ENCODE measurements around the gene PER3. TPM values are rescaled to one million over a fixed set of nuclear protein-coding genes. Genes with fewer than 3 reads are reported as not detected.
A peak's percentile ranks its signal among the peaks of the same experiment; 100 is the strongest.

The PER3 gene
- total RNA-seq, 2 experiments from 2014 or later, result 2.1 to 2.4 TPM

GRCh38 chr1:7754234-7754633 lies 29.9 kb upstream of the PER3 start:
- ATAC-seq (no peak), DNase-seq (no peak)
- TF ChIP-seq CTCF (IDR thresholded peaks at IDR 0.05), result no peak
- H3K4me1 Mint-ChIP-seq (ENCODE audit: low read depth), result peaks cover 29% of the 10 kb centered on the region
- intact Hi-C loops (cut with micrococcal nuclease), result no loop called here
- H3K27me3 Mint-ChIP-seq, result peaks cover 10% of the 10 kb centered on the region
- peak overlapping the region; percentile 25 for H3K27ac Mint-ChIP-seq
- no peaks in the 10 kb centered on the region for H3K36me3 Mint-ChIP-seq (ENCODE audit: low read depth)
- ChIA-PET CTCF (interaction anchor here (1.3 to 11.4 kb wide), 10 partner anchors 8 to 149 kb away, joined by 4 to 589 read pairs (median 20); no protein-coding TSS in a partner anchor), POLR2A (no interaction called here)
- H3K4me3 Mint-ChIP-seq, result peak overlapping the region; percentile 20
- no peaks in the 10 kb centered on the region for H3K9me3 Mint-ChIP-seq

- no peak for ATAC-seq
- intact Hi-C loops (cut with micrococcal nuclease), result no loop called here
Observed at GRCh38 chr1:7755448-7755847, 28.6 kb upstream of the PER3 start.

GRCh38 chr1:7760245-7760644 lies 23.8 kb upstream of the PER3 start:
- TF ChIP-seq CTCF (IDR thresholded peaks at IDR 0.05), result no peak
- no peak for ATAC-seq
- Mint-ChIP-seq H3K4me3 (no peak overlapping the region), H3K36me3 (ENCODE audit: low read depth) (no peaks in the 10 kb centered on the region), H3K4me1 (ENCODE audit: low read depth) (no peaks in the 10 kb centered on the region), H3K27me3 (peaks cover 2% of the 10 kb centered on the region), H3K9me3 (no peaks in the 10 kb centered on the region), H3K27ac (no peak overlapping the region)
- CTCF ChIA-PET, result interaction anchor here (1.2 to 8.4 kb wide), 3 partner anchors 7 to 92 kb away, joined by 3 to 57 read pairs (median 47); no protein-coding TSS in a partner anchor
- POLR2A ChIA-PET, result interaction anchor here (1.2 kb wide), 1 partner anchor 22 kb away, joined by 4 read pairs; no protein-coding TSS in a partner anchor
- intact Hi-C loops (cut with micrococcal nuclease), result no loop called here
- no peak for DNase-seq

More at GRCh38 chr1:7755448-7755847, 28.6 kb upstream of the PER3 start:
- no peaks in the 10 kb centered on the region for H3K36me3 Mint-ChIP-seq (ENCODE audit: low read depth)
- H3K9me3 Mint-ChIP-seq, result no peaks in the 10 kb centered on the region
- peaks cover 10% of the 10 kb centered on the region for H3K27me3 Mint-ChIP-seq
- H3K4me1 Mint-ChIP-seq (ENCODE audit: low read depth), result peaks cover 29% of the 10 kb centered on the region
- ChIA-PET POLR2A (interaction anchor here (0.5 to 0.7 kb wide), 2 partner anchors 67 to 1754 kb away, joined by 3 read pairs; no protein-coding TSS in a partner anchor), CTCF (interaction anchor here (1.1 to 11.4 kb wide), 3 partner anchors 11 to 82 kb away, joined by 3 to 589 read pairs (median 4); no protein-coding TSS in a partner anchor)
- TF ChIP-seq CTCF (IDR thresholded peaks at IDR 0.05), result peak; percentile 29
- DNase-seq, result no peak
- H3K27ac Mint-ChIP-seq, result no peak overlapping the region
- no peak overlapping the region for H3K4me3 Mint-ChIP-seq

- Mint-ChIP-seq H3K4me1 (ENCODE audit: low read depth) (no peaks in the 10 kb centered on the region), H3K9me3 (no peaks in the 10 kb centered on the region), H3K36me3 (ENCODE audit: low read depth) (no peaks in the 10 kb centered on the region), H3K27ac (no peak overlapping the region), H3K4me3 (no peak overlapping the region), H3K27me3 (peaks cover 3% of the 10 kb centered on the region)
- intact Hi-C loops (cut with micrococcal nuclease), result no loop called here
- ATAC-seq, result no peak
- CTCF ChIA-PET, result interaction anchor here (1.2 to 8.4 kb wide), 3 partner anchors 8 to 93 kb away, joined by 3 to 57 read pairs (median 47); no protein-coding TSS in a partner anchor
- no peak for DNase-seq
- POLR2A ChIA-PET, result interaction anchor here (0.6 to 1.2 kb wide), 2 partner anchors 21 to 200 kb away, joined by 4 read pairs; no protein-coding TSS in a partner anchor
- no peak for TF ChIP-seq CTCF (IDR thresholded peaks at IDR 0.05)
Observed at GRCh38 chr1:7761103-7761502, 23.0 kb upstream of the PER3 start.

- peaks cover 8% of the 10 kb centered on the region for H3K4me1 Mint-ChIP-seq (ENCODE audit: low read depth)
- intact Hi-C loops (cut with micrococcal nuclease), result no loop called here
- no peak for TF ChIP-seq CTCF (IDR thresholded peaks at IDR 0.05)
- no peak for ATAC-seq
- no peak for DNase-seq
- no peaks in the 10 kb centered on the region for H3K9me3 Mint-ChIP-seq
- H3K27me3 Mint-ChIP-seq, result peaks cover 12% of the 10 kb centered on the region
- H3K27ac Mint-ChIP-seq, result no peak overlapping the region
- H3K4me3 Mint-ChIP-seq, result no peak overlapping the region
- peaks cover 1% of the 10 kb centered on the region for H3K36me3 Mint-ChIP-seq (ENCODE audit: low read depth)
- ChIA-PET POLR2A (no interaction called here), CTCF (interaction anchor here (0.8 to 3.0 kb wide), 3 partner anchors 12 to 136 kb away, joined by 3 to 13 read pairs (median 4); no protein-coding TSS in a partner anchor)
Observed at GRCh38 chr1:7767176-7767575, 16.9 kb upstream of the PER3 start.
